HG02884 (cell line): ENCODE results near the gene NUDT2.
A peak's percentile ranks its signal among the peaks of the same experiment; 100 is the strongest.

Source experiments
- ATAC-seq: cut with Tn5 transposase; IDR thresholded peaks from one replicate; pipeline ENCODE4 v1.9.1; 2021; ENCODE audit warnings: mild to moderate bottlenecking, moderate library complexity; ENCODE audit not compliant: unreplicated experiment

NUDT2 gene

GRCh38 chr9:34370335-34370969 lies 41.1 kb downstream of the NUDT2 start:
- no peak for ATAC-seq

GRCh38 chr9:34370970-34371880 lies 41.9 kb downstream of the NUDT2 start:
- no peak for ATAC-seq

- no peak for ATAC-seq
Observed at GRCh38 chr9:34371886-34372466, 42.6 kb downstream of the NUDT2 start.

- no peak for ATAC-seq
Observed at GRCh38 chr9:34372467-34373011, 43.2 kb downstream of the NUDT2 start.

- no peak for ATAC-seq
Observed at GRCh38 chr9:34373749-34374148, 44.4 kb downstream of the NUDT2 start.

- no peak for ATAC-seq
Observed at GRCh38 chr9:34374339-34374738, 45.0 kb downstream of the NUDT2 start.

GRCh38 chr9:34374905-34375552 lies 45.7 kb downstream of the NUDT2 start:
- no peak for ATAC-seq

- no peak for ATAC-seq
Observed at GRCh38 chr9:34375901-34376595, 46.7 kb downstream of the NUDT2 start.

- ATAC-seq: peak; percentile 74
Observed at GRCh38 chr9:34376596-34377403, 47.4 kb downstream of the NUDT2 start, which contains the start of gene MYORG. Gene MYORG, minus strand, starts transcription at chr9:34376898. Its CDS starts 3,955 bp downstream, at chr9:34372943.

- ATAC-seq: no peak
Observed at GRCh38 chr9:34377404-34377746, 48.0 kb downstream of the NUDT2 start.

GRCh38 chr9:34378376-34379060 lies 49.1 kb downstream of the NUDT2 start:
- no peak for ATAC-seq

- ATAC-seq: no peak
Observed at GRCh38 chr9:34379334-34380033, 50.1 kb downstream of the NUDT2 start.

GRCh38 chr9:34380034-34380510 lies 50.7 kb downstream of the NUDT2 start:
- no peak for ATAC-seq

GRCh38 chr9:34380511-34381315 lies 51.3 kb downstream of the NUDT2 start:
- ATAC-seq: no peak

- no peak for ATAC-seq
Observed at GRCh38 chr9:34381323-34381722, 52.0 kb downstream of the NUDT2 start.

GRCh38 chr9:34382054-34382453 lies 52.7 kb downstream of the NUDT2 start:
- ATAC-seq: no peak

GRCh38 chr9:34382879-34383278 lies 53.5 kb downstream of the NUDT2 start:
- ATAC-seq: no peak
